Hepatocyte (in vitro differentiated cells): ENCODE data around the gene FBLN2.

Experiments
- CTCF ChIP-seq: fragments of 200-600 bp; sonication (generic); IDR thresholded peaks from 2 replicates; pipeline ENCODE4 v1.5.1; 2016; ENCODE audit warnings: antibody characterized with exemption, mild to moderate bottlenecking; ENCODE audit not compliant: poor library complexity
- EZH2 ChIP-seq: fragments of 200-600 bp; sonication (generic); IDR thresholded peaks from 2 replicates; pipeline ENCODE4 v1.6.1; 2016; ENCODE audit warnings: antibody characterized with exemption, mild to moderate bottlenecking, borderline replicate concordance
- EZH2phosphoT487 ChIP-seq: fragments of 200-600 bp; sonication (generic); IDR thresholded peaks from one replicate; pipeline ENCODE4 v1.6.1; 2018; ENCODE audit warnings: antibody characterized with exemption, mild to moderate bottlenecking, low read depth, moderate library complexity; ENCODE audit not compliant: unreplicated experiment, severe bottlenecking

- TF ChIP-seq CTCF (no peak), EZH2 (no peak), EZH2phosphoT487 (no peak)
Observed at GRCh38 chr3:13628841-13629551, 80.1 kb downstream of the FBLN2 start.
